Liver (tissue), 9 donors: ENCODE data around the gene CTU2. TPM values are rescaled to one million over a fixed set of nuclear protein-coding genes. Genes with fewer than 3 reads are reported as not detected.

Experiments used
- DNase-seq: peaks from one replicate; pipeline ENCODE4 v3.0.0-alpha.2; 2017; ENCODE audit warnings: low spot score
- H3K27ac ChIP-seq, 2 donors: one replicate each; pipeline ENCODE4 v1.7.0; 2013; ENCODE audit warnings: inconsistent platforms in 2 of 2, low read length in 2 of 2, control low read depth in 1 of 2, low read depth in 1 of 2, mild to moderate bottlenecking in 1 of 2
- H3K27me3 ChIP-seq, 4 donors: one replicate each; pipeline versions ENCODE4 v1.6.1 to v1.7.0; 2013; ENCODE audit warnings: low read length in 3 of 4, inconsistent platforms in 1 of 4, mild to moderate bottlenecking in 1 of 4, moderate library complexity in 1 of 4; ENCODE audit not compliant: control insufficient read depth in 4 of 4, insufficient read depth in 4 of 4
- H3K36me3 ChIP-seq, 4 donors: one replicate each; pipeline versions ENCODE4 v1.6.1 to v1.7.0; 2013; ENCODE audit warnings: low read length in 3 of 4, mild to moderate bottlenecking in 3 of 4, low read depth in 1 of 4, moderate library complexity in 1 of 4; ENCODE audit not compliant: control insufficient read depth in 4 of 4, insufficient read depth in 3 of 4
- H3K4me1 ChIP-seq, 4 donors: one replicate each; pipeline versions ENCODE4 v1.6.1 to v1.7.0; 2013; ENCODE audit warnings: low read length in 3 of 4, mild to moderate bottlenecking in 3 of 4, moderate library complexity in 1 of 4; ENCODE audit not compliant: control insufficient read depth in 4 of 4, insufficient read depth in 4 of 4
- H3K4me3 ChIP-seq, 3 donors: one replicate each; pipeline versions ENCODE4 v1.6.1 to v1.7.0; 2013; ENCODE audit warnings: low read length in 3 of 3, control low read depth in 1 of 3, low read depth in 1 of 3, mild to moderate bottlenecking in 1 of 3
- H3K9ac ChIP-seq, 2 donors: one replicate each; pipeline ENCODE4 v1.7.0; 2013; ENCODE audit warnings: low read length in 2 of 2, mild to moderate bottlenecking in 2 of 2, moderate library complexity in 2 of 2, control low read depth in 1 of 2, low read depth in 1 of 2
- H3K9me3 ChIP-seq, 4 donors: one replicate each; pipeline versions ENCODE4 v1.6.1 to v1.7.0; 2013; ENCODE audit warnings: low read length in 3 of 4; ENCODE audit not compliant: control insufficient read depth in 4 of 4
- FOXA2 ChIP-seq: IDR thresholded peaks from 2 replicates; pipeline ENCODE4 v1.6.1; 2016; ENCODE audit warnings: antibody characterized with exemption
- HNF4A ChIP-seq, 2 donors: conservative IDR thresholded peaks; 2 replicates each; pipeline ENCODE4 v1.6.1; 2016; ENCODE audit warnings: antibody characterized with exemption in 2 of 2, mild to moderate bottlenecking in 2 of 2
- JUND ChIP-seq, 2 donors: IDR thresholded peaks; 2 replicates each; pipeline ENCODE4 v1.6.1; 2016; ENCODE audit warnings: antibody characterized with exemption in 2 of 2
- RAD21 ChIP-seq, 2 donors: IDR thresholded peaks; 2 replicates each; pipeline ENCODE4 v1.6.1; 2016; ENCODE audit warnings: antibody characterized with exemption in 2 of 2, mild to moderate bottlenecking in 2 of 2
- SP1 ChIP-seq: IDR thresholded peaks from 2 replicates; pipeline ENCODE4 v1.6.1; 2018; ENCODE audit warnings: antibody characterized with exemption, mild to moderate bottlenecking
- TAF1 ChIP-seq: conservative IDR thresholded peaks from 2 replicates; pipeline ENCODE4 v1.6.1; 2016; ENCODE audit warnings: antibody characterized with exemption, mild to moderate bottlenecking
- WGBS: extraction: QIAGEN DNeasy Blood & Tissue Kit; methylation state at CpG from one replicate; pipeline ENCODE4 v1.1.7; 2013; 5-methylcytosine and 5-hydroxymethylcytosine counted together
- polyA plus RNA-seq, 2 donors: library from polyadenylated mRNA; stranded (reverse) in 1 of 2; unstranded in 1 of 2; fragments of 200-250 nt in 1 of 2; fragments of >200 nt in 1 of 2; fragmentation: Nextera tagmentation in 1 of 2; extraction: Ambion mirVana in 1 of 2; gene quantifications; one replicate each; pipeline versions ENCODE4 v1.2.1 to v1.2.3, GENCODE V29; 2013 to 2015
- total RNA-seq, 2 donors: library from RNA; depleted of rRNA; stranded (reverse); fragments of >200 nt; gene quantifications; one replicate each; pipeline ENCODE4 v1.2.3, GENCODE V29; 2014
- TF ChIP-seq, protein P1 (sequence below): fragments of 150-350 bp; IDR thresholded peaks from 2 replicates; pipeline ENCODE4 v1.5.1; 2017; ENCODE audit warnings: improper control_type of control experiment, low read depth, low read length; ENCODE audit not compliant: missing input control
- TF ChIP-seq, protein P2 (sequence below): IDR thresholded peaks from 2 replicates; pipeline ENCODE4 v1.6.1; 2016; ENCODE audit warnings: antibody characterized with exemption
- TF ChIP-seq, protein P3 (sequence below): IDR thresholded peaks from 2 replicates; pipeline ENCODE4 v1.6.1; 2016; ENCODE audit warnings: antibody characterized with exemption, mild to moderate bottlenecking
- TF ChIP-seq, protein P4 (sequence below): IDR thresholded peaks from 2 replicates; pipeline ENCODE4 v1.6.1; 2016; ENCODE audit warnings: antibody characterized with exemption
- donor health status: healthy.
- donor health status: healthy.
- donor health status: healthy.
- donor health status: healthy.
- donor health status: healthy.

Gene CTU2
- total and polyA plus RNA-seq, 4 donors, result 7.0 to 8.5 (median 7.4) TPM

DNA sequence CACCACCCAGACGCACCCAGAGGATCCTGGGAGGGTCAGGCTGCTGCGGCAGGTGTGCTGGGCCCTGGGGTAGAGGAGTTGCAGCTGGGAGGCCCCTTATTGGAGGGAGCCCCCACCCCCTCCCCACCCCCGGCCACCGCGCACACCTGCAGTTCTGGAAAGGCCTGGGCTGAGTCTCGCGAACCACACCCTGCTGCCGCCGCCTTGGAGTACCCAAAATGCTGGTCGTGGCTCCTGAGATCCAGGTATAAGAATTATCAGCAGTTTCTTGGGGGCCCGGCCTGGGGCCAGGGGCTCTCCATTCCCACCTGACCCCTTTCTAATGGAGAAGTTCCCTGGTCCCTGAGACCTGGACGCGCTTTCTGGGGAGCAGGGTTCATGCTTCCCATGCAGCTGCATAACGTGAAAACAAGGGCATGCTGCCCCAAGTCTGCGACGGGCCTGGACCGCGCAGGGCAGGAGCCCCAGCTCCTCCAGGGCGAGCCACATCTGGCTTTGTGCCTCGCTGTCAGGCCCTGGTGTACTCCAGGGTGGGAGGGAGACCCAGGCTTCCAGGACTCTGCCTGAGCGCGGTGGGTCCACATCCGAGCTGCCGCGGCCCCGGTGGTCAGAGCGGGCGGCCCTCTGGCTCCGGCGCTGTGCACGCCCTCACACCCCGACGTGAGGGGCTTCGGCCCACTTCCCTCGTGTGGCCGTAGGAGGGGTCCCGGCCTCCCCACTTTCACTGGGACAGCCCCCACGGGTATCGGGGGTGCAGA is 12.7 kb upstream of the CTU2 start:
- no peak for DNase-seq
- no peaks in the 10 kb centered on the region for H3K4me1 ChIP-seq
- H3K9ac ChIP-seq, result no peak overlapping the region
- no peak overlapping the region for H3K4me3 ChIP-seq
- peaks cover 2 to 12% (median 4%) of the 10 kb centered on the region in 4 donors for H3K36me3 ChIP-seq
- H3K9me3 ChIP-seq, result no peaks in the 10 kb centered on the region
- TF ChIP-seq RAD21 (IDR thresholded peaks at IDR 0.05), result no peak
- TF ChIP-seq TAF1, result no peak
- no peak for TF ChIP-seq JUND (IDR thresholded peaks at IDR 0.05)
- no peak for TF ChIP-seq FOXA2
- TF ChIP-seq, protein P1, sequence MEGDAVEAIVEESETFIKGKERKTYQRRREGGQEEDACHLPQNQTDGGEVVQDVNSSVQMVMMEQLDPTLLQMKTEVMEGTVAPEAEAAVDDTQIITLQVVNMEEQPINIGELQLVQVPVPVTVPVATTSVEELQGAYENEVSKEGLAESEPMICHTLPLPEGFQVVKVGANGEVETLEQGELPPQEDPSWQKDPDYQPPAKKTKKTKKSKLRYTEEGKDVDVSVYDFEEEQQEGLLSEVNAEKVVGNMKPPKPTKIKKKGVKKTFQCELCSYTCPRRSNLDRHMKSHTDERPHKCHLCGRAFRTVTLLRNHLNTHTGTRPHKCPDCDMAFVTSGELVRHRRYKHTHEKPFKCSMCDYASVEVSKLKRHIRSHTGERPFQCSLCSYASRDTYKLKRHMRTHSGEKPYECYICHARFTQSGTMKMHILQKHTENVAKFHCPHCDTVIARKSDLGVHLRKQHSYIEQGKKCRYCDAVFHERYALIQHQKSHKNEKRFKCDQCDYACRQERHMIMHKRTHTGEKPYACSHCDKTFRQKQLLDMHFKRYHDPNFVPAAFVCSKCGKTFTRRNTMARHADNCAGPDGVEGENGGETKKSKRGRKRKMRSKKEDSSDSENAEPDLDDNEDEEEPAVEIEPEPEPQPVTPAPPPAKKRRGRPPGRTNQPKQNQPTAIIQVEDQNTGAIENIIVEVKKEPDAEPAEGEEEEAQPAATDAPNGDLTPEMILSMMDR, result no peak
- no peak for TF ChIP-seq SP1
- TF ChIP-seq, protein P2, sequence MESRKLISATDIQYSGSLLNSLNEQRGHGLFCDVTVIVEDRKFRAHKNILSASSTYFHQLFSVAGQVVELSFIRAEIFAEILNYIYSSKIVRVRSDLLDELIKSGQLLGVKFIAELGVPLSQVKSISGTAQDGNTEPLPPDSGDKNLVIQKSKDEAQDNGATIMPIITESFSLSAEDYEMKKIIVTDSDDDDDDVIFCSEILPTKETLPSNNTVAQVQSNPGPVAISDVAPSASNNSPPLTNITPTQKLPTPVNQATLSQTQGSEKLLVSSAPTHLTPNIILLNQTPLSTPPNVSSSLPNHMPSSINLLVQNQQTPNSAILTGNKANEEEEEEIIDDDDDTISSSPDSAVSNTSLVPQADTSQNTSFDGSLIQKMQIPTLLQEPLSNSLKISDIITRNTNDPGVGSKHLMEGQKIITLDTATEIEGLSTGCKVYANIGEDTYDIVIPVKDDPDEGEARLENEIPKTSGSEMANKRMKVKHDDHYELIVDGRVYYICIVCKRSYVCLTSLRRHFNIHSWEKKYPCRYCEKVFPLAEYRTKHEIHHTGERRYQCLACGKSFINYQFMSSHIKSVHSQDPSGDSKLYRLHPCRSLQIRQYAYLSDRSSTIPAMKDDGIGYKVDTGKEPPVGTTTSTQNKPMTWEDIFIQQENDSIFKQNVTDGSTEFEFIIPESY, result no peak
- TF ChIP-seq, protein P3, sequence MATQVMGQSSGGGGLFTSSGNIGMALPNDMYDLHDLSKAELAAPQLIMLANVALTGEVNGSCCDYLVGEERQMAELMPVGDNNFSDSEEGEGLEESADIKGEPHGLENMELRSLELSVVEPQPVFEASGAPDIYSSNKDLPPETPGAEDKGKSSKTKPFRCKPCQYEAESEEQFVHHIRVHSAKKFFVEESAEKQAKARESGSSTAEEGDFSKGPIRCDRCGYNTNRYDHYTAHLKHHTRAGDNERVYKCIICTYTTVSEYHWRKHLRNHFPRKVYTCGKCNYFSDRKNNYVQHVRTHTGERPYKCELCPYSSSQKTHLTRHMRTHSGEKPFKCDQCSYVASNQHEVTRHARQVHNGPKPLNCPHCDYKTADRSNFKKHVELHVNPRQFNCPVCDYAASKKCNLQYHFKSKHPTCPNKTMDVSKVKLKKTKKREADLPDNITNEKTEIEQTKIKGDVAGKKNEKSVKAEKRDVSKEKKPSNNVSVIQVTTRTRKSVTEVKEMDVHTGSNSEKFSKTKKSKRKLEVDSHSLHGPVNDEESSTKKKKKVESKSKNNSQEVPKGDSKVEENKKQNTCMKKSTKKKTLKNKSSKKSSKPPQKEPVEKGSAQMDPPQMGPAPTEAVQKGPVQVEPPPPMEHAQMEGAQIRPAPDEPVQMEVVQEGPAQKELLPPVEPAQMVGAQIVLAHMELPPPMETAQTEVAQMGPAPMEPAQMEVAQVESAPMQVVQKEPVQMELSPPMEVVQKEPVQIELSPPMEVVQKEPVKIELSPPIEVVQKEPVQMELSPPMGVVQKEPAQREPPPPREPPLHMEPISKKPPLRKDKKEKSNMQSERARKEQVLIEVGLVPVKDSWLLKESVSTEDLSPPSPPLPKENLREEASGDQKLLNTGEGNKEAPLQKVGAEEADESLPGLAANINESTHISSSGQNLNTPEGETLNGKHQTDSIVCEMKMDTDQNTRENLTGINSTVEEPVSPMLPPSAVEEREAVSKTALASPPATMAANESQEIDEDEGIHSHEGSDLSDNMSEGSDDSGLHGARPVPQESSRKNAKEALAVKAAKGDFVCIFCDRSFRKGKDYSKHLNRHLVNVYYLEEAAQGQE, result no peak
- H3K27me3 ChIP-seq, result no peaks in the 10 kb centered on the region
- no peak overlapping the region for H3K27ac ChIP-seq
- WGBS, result 90% methylated on average over 39 of the region's 39 CpGs

DNA sequence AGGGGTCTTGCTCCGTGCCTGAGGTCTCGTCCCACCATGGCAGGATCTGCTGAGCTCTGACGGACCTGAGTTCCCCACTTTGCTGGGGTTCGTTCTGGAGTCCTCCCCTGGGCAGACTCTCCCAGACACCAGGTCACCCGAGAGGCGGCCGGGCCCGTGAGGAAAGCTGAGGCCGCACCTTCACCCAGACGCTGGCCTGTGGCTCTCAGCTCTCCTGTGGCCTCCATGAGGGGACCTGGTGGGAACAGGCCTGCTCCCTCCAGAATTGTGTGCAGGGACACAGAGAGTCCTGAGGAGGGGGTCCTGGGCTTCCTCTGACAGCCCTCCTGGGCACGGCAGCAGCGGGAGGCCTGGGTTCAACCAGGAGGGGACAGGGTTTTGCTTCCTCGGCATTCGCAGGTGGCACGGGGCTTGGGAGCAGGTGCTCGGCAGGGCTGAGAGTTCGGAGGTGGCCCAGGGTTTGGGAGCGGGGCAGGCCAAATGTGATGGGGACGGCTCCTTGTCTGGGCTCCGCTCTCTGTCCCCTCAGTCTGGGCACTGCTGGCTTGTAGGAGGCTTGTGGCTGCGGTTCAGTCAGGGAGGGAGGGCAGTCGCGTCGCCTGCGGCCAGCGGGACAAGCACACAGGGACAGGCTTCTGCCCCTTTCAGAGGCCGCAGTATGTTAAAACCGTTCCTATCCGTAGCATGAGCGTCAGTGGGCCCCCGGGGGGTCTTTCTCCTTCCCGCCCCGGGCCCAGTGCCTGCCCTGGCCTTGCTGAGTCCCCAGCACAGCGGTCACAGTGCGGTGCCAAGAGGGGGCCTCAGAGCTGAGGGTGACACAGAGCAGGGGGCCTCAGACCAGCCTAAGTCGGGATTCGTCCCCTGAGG is 11.8 kb upstream of the CTU2 start:
- Histone ChIP-seq H3K4me3 (no peak overlapping the region), H3K9me3 (no peaks in the 10 kb centered on the region), H3K4me1 (no peaks in the 10 kb centered on the region), H3K27me3 (no peaks in the 10 kb centered on the region), H3K36me3 (peaks cover 2 to 12% (median 6%) of the 10 kb centered on the region in 4 donors), H3K9ac (no peak overlapping the region), H3K27ac (no peak overlapping the region)
- TF ChIP-seq, protein P2, result no peak
- TF ChIP-seq SP1, result no peak
- no peak for TF ChIP-seq JUND (IDR thresholded peaks at IDR 0.05)
- TF ChIP-seq, protein P4, sequence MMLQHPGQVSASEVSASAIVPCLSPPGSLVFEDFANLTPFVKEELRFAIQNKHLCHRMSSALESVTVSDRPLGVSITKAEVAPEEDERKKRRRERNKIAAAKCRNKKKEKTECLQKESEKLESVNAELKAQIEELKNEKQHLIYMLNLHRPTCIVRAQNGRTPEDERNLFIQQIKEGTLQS, result no peak
- TF ChIP-seq HNF4A (conservative IDR thresholded peaks at IDR 0.05), result no peak
- no peak for DNase-seq
- WGBS, result 94% methylated on average over 37 of the region's 37 CpGs
